Activated T-cell treated with anti-CD3 and anti-CD28 coated beads for 24 hours (primary cell): ENCODE measurements around the gene JPH4.

Experiments
- DNase-seq: peaks from one replicate; pipeline ENCODE4 v3.0.0-alpha.2; 2020; ENCODE audit warnings: low read depth

JPH4 gene

DNA sequence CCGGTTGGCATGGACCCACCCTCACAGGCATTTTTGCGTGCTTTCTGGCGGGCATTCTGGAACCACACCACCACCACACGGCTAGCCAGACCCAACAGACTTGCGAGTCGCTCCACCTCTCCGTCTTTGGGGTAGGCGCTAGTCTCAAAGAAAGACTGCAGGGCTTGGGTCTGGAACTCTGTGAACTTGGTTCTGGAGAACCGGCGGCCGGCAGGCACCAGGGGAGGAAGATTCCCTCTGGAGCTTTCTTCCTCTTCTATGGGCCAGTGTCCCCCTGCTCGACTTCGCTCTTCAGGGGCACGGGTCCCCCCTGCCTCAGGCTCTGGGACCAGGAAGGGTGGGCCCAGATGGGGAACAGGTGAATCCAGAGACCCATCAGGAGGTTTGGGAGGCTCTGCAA lies 53.6 kb downstream of the JPH4 start:
- no peak for DNase-seq

DNA sequence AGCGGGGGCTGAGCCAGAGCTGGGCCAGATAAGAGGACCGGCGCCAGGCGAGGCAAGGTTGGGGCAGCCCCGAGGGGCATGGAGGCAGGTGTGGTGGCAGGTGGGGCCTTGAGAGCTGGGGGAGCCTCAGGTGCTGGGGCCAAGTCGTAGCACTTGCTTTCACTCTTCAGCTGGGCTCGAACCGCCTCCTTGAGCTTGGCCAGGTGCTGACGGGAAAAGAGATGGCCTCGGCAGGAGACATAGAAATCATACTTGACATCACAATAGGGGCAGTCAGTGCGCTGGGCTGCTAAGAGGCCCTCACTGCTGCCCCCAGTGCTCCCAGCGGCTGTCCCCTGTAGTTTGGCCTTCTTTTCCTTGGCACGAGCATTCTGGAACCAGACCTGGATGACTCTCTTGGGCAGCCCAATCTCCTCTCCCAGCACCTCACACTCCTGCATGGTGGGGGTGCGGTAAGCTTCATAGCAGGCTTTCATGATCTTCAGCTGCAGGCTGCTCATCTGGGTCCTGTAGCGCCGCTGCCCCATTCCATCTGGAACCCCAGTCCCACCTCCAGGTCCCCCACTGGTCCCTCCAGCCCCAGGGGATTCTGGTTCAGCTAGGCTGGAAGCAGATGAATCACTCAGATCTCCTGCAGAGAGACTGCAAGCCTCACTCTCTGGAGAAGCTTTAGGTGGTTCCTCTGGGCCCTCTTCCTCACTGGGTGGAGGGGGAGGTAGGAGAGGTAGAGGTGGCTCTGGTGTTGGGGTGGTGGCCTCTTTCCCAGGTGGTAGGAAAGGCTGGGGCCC lies 55.2 kb downstream of the JPH4 start:
- no peak for DNase-seq

DNA sequence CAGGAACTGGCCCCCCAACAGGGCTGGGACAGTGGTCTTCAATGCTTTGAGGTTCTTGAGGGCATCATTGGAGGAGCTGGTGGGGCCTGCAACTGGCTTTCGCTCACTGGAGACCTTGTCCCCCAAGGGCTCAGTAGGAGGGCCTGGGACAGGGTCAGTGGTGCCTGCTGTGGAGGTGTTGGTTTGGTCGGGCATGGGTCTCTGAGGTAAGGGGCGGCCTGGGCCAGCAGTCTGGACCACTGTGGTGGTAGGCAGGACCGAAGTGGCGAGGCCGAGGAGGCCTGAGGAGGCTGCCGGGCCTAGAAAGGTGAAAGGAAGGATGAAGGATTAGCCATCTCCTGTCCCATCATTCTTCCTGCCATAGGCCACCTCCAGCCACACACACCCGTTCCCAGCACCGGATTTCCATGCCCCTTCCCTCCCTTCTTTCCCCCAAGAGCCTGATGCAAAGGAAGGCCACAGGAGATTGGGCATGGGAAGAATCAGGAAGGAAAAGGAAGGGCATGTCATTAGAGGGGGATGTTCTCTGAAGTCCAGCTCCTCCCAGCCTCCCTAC lies 55.9 kb downstream of the JPH4 start:
- DNase-seq = no peak

DNA sequence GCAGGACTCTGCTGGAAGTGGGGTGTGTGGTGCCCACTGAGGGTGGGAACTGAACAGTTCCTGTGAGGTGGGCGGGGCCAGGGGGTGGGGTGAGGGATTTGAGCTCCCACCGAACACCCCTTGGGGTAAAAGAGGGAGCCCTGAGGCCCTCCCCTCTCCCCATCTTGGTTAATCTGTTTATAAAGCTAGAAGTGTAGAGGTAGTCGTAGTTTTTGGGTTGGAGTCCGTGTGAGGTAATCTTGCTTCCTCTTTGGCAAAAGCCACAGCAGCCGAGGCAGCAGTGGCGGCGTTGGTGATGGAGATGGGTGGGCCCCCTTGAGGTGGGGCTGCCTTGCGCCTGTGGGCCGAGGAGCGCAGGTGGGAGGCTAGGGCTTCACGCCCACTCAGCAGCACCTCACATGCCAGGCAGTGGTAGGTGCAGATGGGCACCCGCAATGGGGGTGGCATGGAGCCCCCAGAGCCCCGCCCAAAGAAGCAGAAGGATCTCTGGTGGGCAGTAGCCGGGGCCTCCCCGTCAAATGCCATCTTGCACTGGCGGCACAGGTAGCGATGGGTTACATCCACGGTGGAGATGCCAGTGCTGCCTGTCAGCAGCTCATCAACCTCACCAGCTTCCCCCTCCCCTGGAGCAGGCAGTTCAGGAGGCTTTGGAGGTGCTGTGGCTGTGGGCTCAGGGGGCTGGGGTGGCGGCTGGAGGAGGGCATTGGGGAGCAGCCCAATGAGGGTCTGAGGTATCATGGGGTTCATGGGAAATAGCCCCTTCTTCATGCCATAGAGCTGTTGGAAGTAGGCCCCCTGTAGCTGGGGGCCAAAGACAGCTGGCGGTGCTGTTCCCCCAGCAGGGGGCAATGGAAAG lies 56.6 kb downstream of the JPH4 start:
- DNase-seq = no peak

DNA sequence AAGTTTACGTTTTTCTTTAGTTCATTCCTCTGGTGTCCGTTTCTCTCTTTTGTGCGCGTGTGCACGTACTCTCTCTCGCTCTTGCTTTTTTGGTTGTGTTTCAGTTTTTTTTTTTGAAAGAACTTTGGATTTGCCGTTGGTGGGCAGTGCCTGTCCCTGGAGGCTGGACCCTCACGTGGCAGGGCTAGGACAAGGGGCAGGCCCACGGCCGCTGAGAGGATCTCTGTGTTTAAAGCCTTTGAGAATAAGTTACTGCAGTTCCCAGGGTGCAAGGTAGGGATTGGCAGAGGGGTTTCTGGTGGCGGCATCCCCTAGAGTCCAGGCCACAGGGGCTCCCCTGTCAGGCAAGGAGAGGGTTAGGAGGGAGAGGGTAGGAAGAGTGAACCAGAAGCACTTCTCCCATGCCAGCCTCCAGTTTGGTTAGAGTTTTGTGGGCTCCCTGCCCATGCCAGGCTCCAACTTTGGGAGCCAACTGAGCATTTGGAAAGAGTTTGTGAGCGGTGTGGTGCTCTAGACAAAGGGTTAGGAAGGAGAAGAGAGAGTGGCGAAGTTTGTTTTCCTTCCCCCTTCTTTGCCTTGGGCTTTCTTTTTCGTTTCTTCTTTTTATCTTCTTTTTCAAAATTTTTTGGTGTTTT lies 57.6 kb downstream of the JPH4 start:
- no peak for DNase-seq

DNA sequence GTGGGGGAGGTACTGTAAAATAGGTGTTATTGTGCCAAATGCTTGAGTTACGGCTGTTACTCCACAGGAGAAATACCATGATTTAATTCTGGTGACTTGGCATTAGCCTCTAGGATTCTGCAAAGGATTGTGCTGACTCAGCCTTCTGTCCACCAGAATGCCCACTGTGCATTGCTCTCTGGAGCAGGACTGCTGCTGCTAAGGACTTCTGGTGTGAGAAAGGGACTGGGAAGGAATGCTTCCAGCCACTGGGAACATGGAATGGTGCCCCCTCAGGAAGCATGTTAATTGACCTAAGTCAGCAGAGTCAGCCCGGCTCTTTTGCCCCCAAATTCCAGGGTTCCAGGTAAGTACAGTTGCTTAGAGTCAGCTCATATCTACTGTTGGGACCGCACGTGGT lies 59.9 kb downstream of the JPH4 start:
- DNase-seq = no peak
